HT1080 (cell line): ENCODE measurements around the gene PSME2. TPM values are rescaled to one million over a fixed set of nuclear protein-coding genes. Genes with fewer than 3 reads are reported as not detected.

Experiments used
- DNase-seq: peaks from one replicate; pipeline ENCODE4 v3.0.0-alpha.2; 2015; ENCODE audit warnings: low read depth
- polyA plus RNA-seq, 2 experiments: library from polyadenylated mRNA; depleted of rRNA; stranded (reverse); fragments of >200 nt; gene quantifications; 2 replicates each; pipeline ENCODE4 v1.2.3, GENCODE V29; 2015
- total RNA-seq: library from RNA; depleted of rRNA; stranded (reverse); fragments of >200 nt; shearing (Covaris generic); gene quantifications from 2 replicates; pipeline ENCODE4 v1.2.3, GENCODE V29; 2014; rRNA removed

PSME2 gene
- 224 and 243 TPM in 2 replicates for total RNA-seq
- polyA plus RNA-seq (2015; cell fraction: cytosol; rRNA removed), result 48.1 and 69.0 TPM in 2 replicates
- polyA plus RNA-seq (2015; cell fraction: nucleus; rRNA removed), result 102 and 104 TPM in 2 replicates

DNA sequence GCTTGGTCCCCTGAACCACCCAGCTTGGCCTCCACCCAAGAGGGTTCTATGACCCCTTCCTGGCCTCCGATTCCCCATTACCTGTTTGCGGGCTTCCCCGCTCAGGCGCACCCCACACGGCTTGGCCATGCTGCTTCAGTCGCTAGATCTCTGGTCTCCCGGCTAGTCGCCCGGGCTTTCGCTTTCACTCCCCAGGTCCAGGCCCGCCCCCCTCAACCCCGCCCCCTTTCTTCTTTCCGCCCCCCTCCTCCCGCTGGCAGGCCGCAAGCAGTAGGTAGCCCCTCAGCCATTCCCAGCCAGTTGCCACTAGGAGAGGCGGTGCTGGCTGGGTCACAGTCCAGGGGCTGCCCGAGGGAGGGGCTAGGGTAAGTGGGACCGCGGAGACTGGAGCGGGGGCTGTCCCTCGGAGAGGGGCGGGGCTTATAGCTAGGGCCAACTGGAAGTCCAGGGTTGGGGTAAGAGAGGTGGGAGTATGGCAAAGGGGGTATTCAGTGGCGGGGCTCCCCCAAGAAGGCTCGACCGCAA, at the start of gene PSME2:
PSME2 (minus strand) TSS at position 158 of the 525 bp plus-strand sequence; CDS start at position 129, 29 bp downstream.
- peak; percentile 96 for DNase-seq

DNA sequence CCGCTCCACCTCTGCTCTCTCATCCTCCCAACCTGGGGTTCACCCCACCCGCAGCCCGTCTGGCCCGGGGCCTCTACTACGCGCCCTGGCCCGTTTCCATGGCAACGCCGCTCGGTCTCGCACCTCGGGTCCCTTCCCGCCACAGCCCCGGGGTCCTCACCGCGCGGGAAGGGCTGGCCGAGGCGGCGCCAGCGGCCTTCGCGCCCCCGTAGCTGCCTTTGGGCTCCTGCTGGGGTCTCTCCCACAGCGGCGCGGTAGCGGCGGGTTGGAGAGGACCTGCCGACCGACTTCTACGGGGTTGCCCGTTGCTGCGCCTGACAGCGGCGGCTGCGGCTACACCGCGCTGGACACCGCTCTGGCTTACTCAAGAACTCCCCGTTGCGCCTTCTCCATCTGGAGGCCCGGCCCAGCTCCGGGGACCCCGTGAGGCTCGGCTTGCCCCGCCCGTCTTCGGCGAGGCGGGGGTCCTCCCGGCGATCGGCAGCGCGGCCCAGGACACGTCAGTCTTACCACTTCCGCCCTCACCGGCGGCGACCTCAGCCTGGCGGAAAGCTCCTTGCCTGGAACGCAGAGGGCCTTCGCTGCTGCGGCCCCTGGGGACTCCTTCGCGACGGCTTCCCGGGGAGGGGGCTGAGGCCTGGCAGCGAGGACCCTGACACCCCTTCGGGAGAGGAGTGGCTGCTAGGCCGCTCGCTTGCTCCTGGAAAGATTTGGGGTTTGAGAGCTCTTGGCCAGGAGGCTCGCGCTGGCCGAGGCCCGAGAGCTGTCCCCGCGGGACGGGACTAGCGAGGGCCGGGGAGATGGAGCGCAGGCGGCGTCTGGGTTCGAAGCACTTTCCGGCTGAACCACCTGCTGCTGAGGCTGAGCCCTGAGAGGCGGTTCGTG, 49.0 kb upstream of the PSME2 start, which contains the start of gene TM9SF1:
TM9SF1 (minus strand) TSS at position 256 of the 885 bp plus-strand sequence. CDS start 422 bp downstream, outside the sequence.
- DNase-seq, result peak; percentile 84

GRCh38 chr14:24194873-24195185, 48.4 kb upstream of the PSME2 start:
- DNase-seq, result no peak

- no peak for DNase-seq
Observed at GRCh38 chr14:24194186-24194872, 47.9 kb upstream of the PSME2 start.

- no peak for DNase-seq
Observed at GRCh38 chr14:24192933-24193332, 46.5 kb upstream of the PSME2 start.

- DNase-seq, result no peak
Observed at GRCh38 chr14:24190416-24190815, 44.0 kb upstream of the PSME2 start.

DNA sequence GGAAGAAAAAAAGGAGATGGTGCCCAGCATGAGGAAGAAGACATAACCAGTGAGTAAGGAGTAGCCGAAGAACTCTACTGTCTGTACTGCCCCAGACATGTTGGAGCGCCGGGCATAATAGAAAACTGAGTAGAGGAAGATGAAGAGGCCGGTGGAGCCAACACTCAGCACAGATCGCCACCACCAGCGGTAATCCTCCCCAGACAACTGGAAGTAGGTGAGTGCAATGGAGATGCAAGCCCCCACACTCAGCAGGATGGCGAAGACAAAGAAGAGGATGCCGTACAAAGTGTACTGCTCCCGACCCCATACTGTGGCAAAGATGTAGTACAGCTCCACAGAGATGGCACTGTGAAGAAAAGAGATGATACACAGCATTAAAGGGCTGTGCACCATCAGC, 43.0 kb upstream of the PSME2 start:
- DNase-seq, result no peak

DNA sequence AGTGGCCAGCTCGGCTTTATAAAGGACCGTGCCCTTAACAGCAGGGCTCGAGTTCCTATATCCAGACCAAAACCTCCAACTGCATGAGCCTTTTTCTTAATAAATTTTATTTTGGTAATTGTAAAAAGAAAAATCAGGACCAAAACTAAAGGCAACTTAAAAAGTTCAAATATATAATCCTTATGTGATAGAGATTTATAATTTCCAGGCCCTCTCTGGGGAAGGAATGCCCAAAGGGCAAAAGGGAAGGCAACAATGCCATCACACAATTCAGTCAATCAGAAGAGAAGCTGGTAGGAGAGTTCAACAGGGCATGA, 42.6 kb upstream of the PSME2 start:
- DNase-seq, result no peak

GRCh38 chr14:24188251-24189058, 42.0 kb upstream of the PSME2 start, which contains the start of gene IPO4:
Gene IPO4, minus strand, starts transcription at chr14:24188816. Its CDS starts 29 bp downstream, at chr14:24188787.
- DNase-seq, result peak; percentile 93

GRCh38 chr14:24187539-24187915, 41.1 kb upstream of the PSME2 start:
- DNase-seq, result no peak

DNA sequence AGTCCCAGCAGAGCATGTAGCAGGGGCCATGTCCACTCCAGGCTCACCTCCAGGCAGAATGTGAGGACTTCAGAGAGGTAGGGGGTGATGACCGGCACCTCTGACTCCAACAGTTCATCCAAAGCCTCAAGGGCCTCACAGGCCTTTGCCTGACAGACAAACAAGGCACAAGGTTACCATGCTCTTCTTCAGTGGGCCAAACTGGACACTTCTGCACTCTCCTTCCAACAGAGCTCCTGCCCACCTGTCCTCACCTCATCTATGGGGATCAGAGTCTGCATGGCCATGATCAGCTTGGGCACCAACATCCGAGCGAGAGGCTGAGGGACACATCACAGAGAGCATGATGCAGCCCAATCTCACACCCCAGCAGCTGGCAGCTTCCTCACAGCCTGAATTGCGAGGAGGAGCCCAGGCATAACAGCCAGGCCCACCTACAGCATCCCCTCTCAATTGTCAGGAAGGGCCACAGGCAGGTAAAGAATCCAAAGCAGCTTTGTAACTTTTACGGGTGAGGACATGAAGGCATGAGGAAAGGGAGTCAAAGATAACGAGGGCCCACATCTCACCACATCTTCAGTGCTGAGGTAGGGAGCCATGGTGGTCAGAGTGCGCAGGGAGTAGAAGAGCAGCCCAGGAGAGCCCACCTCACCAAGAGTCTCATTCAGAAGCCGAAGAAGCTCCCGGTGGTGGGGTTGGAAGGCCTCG, 40.6 kb upstream of the PSME2 start:
- no peak for DNase-seq

GRCh38 chr14:24185741-24186140, 39.3 kb upstream of the PSME2 start:
- no peak for DNase-seq

DNA sequence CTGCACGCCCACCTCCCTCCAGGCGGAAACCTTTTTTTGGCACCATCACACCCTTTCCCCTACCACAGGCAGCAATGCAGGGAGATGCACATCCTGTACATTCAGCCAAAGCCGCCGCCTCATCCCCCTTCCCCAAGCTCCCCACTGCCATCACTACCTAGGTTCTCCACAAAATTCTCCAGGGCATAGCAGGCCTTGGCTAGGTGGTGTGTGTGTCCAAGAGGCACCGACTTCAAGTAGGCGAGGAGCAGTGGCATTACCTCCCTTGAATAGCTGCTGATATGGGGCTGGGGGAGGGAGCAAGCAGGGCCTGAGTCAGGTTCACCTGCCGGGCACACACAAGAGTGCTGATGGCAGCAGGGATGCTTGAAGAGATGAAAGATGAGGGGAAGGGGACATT, 38.6 kb upstream of the PSME2 start:
- DNase-seq, result no peak

- DNase-seq, result no peak
Observed at GRCh38 chr14:24184104-24184970, 37.9 kb upstream of the PSME2 start.

GRCh38 chr14:24183014-24183481, 36.6 kb upstream of the PSME2 start:
- no peak for DNase-seq

GRCh38 chr14:24182110-24182882, 35.9 kb upstream of the PSME2 start:
- no peak for DNase-seq

DNA sequence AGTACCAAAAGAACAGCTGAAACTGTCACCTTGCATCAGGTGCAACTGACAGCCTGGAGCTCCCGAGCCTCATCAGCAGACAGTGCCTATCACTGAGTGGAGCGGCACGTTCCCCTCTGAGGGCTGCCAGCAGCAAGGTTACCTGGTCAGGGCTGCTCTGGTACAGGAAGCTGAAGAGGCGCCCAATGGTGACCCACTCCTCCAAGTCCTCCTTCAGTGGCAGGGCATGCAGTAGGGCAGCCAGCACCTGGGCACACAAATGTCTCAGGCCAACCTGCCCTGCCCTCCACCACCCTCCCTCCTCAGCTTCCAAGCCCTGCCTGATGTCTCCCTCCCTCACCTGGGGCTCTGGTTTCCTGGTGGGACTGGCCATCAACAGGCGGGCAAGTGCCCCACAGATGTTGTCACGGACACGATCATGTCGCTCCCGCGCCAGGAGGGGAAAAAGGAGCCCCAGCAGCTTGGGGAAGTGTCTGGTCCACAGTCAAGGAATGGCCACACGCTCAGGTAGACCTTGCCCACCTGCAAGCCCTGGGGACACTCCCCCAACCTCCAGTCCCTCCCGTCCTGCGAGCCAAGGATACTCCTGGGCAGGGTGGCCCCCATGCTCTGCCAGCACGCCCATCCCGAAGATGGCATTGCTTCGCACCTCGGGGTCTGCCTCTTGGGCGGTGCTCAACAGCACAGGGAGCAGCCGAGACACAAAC, 35.1 kb upstream of the PSME2 start:
- no peak for DNase-seq
